GM19463 (cell line): Measurements from ENCODE around the gene TMEM53.
"Not testable (repeated sequence)": the region's sequence is repeated elsewhere in the genome, so short reads cannot be mapped to it uniquely, and the experiment has no call there.

Experiments used
- ATAC-seq: cut with Tn5 transposase; IDR thresholded peaks from one replicate; pipeline ENCODE4 v1.9.1; 2021; ENCODE audit warnings: mild to moderate bottlenecking, moderate library complexity; ENCODE audit not compliant: unreplicated experiment

TMEM53 gene

DNA sequence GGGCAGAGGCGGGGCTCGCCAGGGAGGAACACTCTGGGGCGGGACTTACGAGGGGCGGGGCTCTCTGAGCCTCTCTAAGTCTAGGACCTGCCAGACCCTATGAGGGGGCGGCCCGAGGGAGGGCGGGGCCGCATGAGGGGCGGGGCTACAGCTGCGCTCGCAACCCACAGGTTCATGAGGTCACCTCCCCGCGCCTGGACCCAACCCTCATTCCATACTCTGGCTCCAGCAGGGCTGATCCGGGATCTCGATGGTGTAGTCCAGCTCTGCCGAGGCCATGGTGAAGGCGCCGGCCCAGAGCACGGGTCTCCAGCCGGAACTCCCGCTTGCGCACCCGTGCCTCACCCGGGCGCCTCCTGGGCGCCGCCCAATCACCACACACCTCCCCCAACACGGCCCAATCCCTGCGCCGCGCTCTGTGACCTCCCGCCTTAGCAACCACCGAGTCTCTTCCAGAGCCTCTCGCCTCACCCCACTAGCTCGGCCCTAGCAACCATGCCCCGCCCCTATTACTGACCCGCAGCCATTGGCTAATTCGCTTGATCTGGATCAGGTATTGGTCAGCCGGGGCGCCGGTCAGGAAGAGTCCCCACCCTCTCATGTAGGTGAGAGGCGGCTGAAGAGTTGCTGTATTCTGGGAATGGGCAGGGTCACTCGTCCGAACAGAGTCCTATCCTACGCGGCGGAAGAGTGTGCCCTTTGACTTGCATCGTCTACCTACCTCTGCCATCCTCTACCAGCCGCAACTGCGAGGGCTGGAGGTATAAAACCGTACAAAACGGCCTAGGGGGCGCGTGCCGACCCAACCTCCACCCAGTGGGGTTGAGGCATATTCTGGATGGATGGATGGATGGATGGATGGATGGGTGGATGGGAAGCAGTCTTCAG, at the start of gene TMEM53, which contains the start of gene ARMH1:
TMEM53 (minus strand) TSS at position 369 of the 888 bp plus-strand sequence; CDS start at position 279, 90 bp downstream.
ARMH1 (plus strand) TSS at position 602 of the 888 bp plus-strand sequence. CDS start 14,984 bp downstream, outside the sequence.
- ATAC-seq: peak; percentile 83

DNA sequence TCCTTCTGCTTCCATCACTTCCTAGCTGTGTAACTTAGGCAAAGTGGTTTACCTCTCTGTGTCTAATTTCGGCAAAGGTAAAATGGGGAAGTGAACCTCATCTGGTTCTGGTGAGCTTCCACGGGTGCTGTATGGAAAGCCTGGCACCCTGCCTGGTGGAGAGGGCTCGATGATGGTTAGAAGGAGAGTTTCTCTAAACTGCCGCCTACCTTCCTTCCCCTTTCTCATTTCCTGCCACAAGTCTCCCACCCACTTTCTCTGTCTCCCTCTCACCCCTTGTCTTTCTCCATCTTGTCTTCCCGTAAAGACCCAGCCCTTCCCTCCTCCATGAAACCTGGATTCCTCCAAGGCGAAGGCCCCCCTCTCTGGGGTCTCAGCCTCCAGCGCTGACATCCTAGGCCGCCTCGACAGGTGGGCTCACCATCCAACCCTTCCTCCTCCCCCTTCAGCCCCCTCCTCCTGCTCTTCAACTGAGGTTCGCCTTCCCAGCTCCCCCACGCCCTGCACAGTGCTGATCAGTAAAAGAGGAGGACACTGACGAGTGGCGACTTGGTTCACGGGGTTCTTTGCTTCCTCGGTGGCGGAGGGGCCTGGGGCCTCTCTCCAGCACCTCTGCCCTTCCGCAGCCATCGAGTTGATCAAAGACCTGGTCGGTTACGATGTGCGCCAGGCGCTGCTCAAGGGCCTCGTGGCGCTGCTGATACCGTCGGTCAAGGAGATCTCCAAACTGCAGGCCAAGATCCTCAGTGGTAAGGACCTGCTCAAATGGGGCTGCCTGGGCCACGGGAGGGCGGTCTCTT, 49.4 kb upstream of the TMEM53 start:
- ATAC-seq: no peak

DNA sequence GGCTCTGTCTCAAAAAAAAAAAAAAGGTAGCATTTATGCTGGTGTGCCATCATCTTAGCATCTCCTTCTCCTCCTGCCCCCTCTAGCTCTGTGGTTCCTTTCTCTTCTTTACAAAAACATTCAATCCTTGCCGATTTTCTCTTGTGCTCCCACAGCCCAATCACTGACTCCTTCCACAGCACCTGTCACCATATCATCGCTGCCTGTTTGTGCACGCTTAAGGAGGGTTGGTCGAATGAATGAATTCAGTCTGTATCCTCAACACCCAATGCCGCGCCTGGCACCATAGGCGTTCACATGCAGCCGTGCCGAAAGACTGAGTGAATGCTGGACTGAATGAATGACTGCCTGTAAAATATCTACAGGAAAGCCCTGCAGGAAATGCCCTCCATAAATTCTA, 48.8 kb upstream of the TMEM53 start:
- ATAC-seq: no peak

DNA sequence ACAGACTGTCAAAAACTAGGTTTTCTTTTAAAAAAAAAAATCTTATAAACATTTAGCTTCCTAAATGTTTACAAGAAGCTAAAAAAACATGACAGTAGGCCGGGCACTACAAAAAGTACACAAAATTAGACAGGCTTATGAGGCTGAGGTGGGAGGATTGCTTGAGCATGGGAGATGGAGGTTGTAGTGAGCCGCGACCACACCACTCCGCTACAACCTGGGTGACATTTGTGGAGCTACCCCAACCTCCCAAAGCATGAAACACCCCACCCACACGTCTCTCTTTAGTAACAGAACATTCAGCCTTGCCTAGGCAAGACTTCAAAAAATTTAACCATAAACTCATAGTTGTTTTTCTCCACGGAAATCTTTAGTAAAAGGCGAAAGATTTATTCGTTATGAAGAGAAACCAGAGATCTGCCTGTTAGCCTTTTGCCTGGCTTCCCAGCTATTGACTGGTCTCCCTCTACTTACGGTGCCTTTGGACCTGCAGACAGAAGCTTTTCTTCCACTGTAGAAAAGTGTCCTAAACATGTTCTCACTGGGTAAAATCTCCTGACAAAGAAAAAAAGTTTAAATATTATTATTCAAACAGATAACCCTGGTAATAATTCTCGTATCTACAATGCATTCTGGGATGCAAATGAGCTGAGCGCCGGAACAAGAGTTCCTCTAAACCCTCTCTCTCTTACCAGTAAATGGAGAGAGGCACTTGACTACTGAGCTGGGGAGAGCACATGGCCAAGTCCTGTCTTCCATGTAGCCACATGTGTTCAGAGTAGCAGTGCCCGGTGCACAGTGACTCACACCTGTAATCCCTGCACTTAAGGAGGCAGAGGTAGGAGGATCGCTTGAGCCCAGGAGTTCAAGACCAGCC, 47.4 kb upstream of the TMEM53 start:
- peak; percentile 67 for ATAC-seq

DNA sequence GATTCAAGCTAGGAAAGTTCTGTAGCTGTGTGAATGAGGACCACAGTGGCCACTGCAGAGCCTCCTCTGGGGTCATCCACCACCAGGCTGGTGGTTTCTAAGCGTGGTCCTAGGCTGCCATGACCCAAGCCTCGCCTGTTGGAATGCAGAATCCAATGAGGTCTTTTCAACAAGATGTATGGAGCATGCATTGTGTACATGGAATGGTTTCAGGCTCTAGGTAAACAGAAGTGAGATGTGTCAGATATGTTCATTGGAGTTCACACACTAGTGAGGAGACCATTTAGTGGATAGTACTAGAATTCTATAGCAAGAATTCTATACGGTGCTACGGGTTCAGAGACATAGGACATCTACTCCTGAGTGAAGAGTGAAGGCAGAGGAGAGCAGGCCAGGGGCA, 46.0 kb upstream of the TMEM53 start:
- no peak for ATAC-seq

DNA sequence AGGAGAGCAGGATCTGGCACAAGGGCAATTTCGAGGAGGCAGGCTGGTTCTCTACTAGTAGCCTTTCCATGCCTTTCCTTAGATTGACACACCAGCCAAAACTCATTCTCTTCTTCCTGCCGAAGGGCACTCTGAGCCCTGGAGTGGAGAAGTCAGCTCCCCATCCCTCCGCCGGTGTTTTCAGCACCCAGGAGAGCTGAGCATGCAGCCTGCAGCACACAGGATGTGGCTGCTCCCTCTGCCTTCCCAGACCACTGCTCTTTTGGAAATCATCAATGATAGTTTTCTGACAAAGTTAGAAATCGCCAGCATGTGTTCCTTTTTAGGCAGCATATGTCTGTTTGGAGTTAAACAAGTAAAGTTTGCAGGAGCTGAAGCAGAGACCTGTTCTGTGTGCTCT, 45.0 kb upstream of the TMEM53 start:
- ATAC-seq: no peak

DNA sequence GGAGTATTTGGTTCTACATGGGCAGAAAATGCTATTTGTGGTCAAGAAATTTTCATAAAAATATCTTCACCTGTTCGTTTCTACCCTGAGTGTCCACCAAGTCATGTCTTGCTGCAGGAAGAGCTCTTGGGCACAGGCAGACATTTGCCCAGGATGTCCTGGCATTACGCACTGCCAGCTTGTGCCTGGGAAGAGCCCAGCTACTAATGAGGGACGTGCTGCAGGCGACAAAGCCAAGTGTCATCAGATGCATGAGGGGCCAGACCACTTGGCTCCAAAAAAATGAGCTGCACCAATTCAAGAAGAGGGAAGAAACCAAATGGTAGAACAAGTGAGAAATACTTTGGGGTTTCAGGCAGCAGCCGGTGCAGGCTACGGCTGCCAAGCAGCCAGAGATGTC, 43.8 kb upstream of the TMEM53 start:
- no peak for ATAC-seq

DNA sequence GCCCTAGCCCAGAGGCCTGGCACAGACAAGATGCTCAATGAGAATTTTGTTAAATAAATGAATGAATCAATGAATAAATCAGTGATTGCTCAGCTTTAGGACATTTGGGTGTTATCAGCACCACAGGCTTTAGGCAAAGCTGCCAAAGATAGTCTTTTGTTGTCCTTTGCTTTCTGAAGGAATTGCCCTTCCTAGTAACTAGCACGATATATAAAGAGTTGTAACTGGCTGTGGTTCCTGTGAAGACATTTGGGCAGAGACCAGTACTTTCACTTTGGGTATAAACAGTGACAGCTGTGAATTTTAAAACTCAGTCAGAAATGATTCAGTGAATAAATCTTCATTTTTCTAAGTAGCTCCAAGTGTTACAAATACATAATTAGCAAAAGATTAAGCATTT, 43.4 kb upstream of the TMEM53 start:
- no peak for ATAC-seq

DNA sequence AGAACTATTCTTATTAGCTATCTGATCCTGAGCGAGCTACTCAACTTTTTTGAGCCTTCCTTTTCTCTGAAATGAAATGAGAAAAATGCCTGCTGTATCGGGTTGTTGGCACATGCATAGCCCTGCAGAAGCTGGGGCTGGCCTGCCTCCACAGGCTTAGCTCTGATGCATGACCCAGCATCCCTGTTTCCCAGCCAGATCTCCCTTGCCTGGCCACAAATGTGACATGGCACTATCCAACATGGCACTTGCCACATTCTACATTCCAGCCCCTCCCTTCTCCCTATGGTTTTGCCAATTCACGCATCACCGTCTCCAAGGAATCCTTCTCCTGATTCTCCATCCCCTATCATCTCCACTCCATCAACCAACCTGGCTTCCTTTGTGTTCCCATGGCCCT, 42.9 kb upstream of the TMEM53 start:
- ATAC-seq: no peak

DNA sequence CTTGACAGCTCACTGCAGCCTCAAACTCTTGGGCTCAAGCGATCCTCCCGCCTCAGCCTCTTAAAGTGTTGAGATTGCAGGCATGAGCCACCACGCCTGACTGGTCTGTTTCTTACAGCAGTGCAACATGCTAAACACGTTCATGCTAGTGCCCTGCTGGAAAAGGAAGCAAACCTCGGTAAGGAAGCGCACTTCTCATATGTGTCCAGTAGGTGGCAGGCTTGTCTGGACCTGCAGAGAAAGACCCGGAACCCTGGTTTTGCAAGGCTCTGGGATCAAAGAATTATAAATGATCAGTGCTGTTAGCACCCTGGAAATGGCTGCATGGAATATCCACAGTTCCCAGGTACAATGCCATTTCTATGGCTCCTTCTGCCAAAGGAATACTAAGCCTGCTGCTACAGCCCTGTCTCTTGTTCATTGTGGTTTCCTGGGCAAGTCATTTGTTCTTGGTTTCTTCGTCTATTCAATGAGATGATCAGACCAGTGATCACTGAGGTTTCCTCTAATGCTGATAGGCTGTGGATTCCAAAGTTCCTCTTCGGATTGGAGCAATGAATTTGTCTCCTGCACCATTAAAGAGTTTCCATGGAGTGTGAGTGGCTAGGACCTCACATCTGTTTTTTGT, 40.8 kb upstream of the TMEM53 start:
- ATAC-seq: no peak

DNA sequence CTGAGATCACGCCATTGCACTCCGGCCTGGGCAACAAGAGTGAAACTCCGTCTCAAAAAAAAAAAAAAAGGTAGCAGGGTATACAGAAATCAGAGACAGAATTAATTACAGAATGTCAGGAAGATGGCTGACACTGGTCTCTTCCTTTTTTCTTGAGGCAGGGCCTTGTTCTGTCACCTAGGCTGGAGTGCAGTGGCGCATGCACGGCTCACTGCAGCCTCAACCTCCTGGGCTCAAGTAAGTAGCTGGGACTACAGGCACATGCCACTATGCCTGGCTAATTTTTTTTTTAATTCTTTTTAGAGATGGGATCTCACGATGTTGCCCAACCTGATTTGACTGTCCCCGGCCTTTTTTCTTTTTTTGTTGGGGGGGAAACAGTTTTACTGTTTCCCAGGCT, 40.3 kb upstream of the TMEM53 start:
- no peak for ATAC-seq

DNA sequence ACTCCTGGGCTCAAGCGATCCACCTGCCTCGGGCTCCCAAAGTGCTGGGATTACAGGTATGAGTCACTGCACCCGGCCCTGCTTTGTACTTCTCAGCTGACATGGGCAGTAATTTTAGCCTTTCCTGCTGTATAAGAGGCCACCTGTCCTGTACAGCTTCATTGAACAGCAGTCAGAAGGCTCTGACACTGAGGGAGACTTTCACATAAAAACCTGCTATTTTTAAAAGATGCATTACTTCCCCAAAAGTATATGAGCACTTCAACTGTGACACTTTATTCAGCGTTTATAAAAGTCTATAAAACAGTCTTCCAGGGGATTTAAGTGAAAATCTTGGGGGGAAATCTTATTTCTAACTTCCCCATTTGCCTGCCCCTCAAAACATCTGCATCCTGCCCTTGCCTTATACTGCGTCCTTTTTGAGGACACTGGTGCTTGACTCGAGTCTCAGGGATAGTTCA, 39.1 kb upstream of the TMEM53 start:
- no peak for ATAC-seq

DNA sequence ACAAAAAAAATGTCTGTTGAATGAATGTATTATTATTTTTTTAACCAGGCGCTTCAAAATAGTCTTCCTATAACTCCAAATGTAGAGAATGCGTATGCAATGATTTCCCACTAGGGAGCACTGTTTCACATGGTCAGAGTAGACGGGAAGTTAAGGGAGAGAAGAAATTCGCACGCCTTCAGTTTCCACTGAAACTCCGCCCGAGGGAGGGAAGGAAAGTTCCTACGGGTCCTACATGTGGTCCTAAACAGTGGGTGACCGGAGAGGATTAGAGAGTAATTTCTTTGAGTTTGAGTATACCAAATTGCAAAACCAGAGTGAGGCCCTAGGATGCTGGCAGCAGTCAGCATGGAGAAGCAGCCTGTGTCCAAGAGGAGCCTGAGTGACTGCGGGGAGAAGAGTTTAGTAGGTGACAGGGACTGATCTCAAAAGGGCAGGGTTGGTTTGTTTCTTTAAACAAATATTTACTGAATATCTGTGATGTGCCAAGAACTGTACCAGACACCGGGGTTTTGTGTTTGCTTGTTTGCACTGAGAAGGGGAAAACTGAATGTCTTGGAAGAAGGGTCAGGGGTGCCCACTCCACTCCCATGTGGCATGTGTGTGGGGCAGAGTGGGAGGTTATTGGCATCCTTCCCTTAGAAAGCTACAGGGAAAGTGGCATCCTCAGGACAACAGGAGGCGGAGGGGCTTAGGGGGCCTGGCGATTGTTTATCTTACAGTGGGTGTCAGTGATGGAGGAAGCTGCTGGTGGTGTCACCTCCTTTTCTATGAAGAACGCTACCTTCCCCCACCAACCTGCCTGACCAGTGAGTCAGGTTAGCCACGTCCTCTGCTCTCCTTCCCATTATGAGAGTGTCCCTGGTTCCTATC, 33.9 kb upstream of the TMEM53 start:
- no peak for ATAC-seq

DNA sequence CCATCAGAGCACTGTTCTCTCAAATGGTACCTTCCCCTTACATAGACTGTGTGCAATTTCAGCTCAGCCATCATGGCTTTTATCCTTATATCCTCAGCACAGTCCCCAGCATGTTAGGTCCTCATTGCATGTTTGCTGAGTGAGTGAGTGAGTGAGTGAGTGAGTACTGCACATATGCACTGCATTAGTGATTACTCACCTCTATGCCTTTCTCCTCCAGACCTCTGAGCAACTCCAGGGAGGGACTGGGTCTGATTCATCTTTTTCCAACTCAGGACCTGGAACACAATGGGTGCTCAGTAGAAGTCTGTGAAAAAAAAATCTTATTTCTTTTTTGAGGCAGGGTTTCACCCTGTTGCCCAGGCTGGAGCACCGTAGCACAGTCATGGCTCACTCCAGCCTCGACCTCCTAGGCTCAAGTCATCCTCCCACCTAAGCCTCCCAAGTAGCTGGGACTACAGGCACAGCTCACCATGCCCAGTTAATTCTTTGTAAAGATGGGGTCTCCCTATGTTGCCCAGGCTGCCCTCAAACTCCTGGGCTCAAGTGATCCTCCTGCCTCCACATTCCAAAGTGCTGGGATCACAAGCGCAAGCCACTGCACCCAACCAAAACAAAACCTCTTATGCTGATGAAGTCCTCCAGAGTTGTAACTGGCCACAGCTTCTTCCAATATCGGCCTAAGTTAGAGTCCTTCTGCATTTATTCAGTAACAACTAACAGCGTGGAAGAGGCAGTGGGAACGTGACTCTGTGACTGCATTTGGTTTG, 33.0 kb upstream of the TMEM53 start:
- ATAC-seq: no peak

DNA sequence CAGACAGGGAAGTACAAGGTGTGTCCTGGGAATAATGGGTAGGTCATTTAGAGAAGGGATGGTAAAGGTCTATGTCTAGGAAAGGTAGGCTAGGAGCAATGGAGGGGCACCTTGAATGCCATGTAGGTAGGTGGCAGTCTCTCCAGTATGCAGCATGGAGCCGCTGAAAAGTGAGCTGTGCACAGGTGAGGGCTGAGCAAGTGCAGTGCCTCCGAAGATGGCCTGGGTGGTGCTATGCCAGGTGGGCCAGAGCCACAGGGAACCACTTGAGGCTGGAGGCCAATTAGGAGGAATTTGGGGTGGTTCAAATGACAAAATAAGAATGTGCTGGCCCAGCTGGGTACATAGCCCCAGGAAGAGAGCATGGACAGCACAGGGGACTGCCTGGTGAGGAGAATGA, 31.7 kb upstream of the TMEM53 start:
- ATAC-seq: no peak

DNA sequence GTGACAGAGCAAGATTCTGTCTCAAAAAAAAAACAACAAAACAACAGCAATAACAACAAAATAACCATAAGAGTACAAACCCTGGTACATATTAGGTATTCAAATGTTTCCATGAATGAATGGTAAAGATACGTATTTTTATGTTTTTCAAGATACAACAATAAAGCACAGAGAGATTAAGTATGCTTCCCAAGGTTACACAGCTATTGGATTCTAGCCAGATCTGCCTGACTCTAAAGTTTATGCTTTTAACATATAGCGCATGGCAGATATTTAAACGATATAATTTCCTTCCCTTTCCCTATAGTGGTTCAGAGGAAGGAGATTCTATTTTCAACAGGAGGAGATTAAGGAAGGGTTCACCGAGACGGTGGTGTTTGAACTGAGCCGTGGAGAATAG, 31.2 kb upstream of the TMEM53 start:
- no peak for ATAC-seq

DNA sequence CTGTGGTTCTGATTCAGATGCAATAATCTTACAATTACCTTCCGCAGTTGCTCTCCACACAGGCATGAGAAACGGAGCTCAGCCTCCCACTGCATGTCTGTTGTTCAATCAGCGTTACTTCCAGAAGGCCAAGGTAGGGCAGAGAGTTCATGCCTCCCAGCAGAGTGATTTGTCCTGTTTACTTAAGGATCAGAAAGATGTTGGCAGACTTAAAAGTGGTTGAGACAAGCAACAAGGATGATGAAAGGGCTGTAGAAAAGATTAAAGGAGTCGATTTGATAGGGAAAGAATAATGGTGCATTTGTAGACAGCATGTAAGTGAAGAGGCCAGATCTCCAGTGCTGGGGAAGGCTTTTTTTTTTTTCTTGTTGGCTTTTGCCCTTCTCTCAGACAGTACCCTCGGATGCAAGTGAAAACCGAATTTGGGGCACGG, 26.9 kb upstream of the TMEM53 start:
- ATAC-seq: no peak

DNA sequence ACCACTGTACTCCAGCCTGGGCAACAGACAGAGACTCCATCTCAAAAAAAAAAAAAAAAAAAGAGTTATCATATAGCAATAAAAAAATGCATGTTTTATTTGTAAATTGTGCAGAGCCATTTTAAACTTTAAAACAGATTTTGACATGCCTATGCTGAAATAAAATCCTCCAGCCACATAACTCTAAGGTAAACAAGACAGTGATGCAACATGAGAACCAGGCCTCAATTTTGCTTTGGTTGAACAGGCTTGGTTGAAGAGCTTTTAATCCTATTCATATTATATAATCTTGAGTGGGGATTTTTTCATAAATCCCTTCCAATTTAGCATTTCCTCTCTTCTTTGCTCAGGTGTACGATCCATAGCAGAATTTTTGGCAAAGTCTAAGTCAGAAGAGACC, 26.3 kb upstream of the TMEM53 start:
- no peak for ATAC-seq

DNA sequence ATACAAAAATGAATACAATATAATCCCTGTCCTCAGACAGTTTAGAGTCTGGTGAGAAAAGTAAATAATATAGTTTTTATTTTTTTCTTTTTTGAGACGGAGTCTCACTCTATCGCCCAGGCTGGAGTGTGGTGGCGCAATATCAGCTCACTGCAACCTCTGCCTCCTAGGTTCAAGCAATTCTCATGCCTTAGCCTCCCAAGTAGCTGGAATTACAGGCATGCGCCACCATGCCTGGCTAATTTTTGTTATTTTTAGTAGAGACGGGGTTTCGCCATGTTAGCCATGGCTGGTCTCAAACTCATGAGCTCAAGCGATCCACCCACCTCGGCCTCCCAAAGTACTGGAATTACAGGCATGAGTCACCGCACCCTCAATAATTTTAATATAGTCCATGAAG, 25.1 kb upstream of the TMEM53 start:
- ATAC-seq: not testable (repeated sequence)
